Measurements from ENCODE around the gene S1PR4.

S1PR4 gene

DNA sequence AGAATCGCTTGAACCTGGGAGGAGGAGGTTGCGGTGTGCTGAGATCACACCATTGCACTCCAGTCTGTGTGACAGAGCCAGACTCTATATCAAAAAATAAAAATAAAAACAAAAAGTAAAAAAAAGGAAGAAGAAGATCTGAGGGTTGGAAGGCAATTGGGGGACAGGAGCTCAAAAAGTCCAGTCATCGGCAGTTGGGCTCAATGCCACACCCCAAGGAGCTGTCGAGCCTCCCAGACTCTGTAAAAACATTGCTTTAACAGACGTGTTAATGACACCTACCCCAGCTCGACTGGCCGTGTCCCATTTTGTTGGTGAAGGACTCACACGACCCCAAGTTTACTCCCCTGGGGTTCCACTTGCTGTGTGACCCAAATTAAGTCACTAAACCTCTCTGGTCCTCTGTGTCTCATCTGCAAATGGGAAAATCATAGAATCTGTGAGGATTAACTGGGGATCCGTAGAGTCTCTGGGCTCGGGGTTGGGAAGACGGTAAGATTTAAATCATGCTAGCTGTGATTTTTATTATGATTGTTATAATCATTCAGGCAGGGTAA lies 35.7 kb upstream of the S1PR4 start:
- Histone ChIP-seq H3K36me3 (ENCODE audit: control insufficient read depth, insufficient read depth, low read length) (no peaks in the 10 kb centered on the region), H3K9me3 (ENCODE audit: control insufficient read depth, insufficient read depth, low read length) (no peaks in the 10 kb centered on the region), H3K4me1 (ENCODE audit: control insufficient read depth, insufficient read depth, low read length) (no peaks in the 10 kb centered on the region), H3K27me3 (ENCODE audit: control insufficient read depth, insufficient read depth, low read length) (no peaks in the 10 kb centered on the region), H3K9ac (ENCODE audit: low read depth, low read length) (no peak overlapping the region), H3K4me3 (ENCODE audit: low read depth, low read length) (no peak overlapping the region)

DNA sequence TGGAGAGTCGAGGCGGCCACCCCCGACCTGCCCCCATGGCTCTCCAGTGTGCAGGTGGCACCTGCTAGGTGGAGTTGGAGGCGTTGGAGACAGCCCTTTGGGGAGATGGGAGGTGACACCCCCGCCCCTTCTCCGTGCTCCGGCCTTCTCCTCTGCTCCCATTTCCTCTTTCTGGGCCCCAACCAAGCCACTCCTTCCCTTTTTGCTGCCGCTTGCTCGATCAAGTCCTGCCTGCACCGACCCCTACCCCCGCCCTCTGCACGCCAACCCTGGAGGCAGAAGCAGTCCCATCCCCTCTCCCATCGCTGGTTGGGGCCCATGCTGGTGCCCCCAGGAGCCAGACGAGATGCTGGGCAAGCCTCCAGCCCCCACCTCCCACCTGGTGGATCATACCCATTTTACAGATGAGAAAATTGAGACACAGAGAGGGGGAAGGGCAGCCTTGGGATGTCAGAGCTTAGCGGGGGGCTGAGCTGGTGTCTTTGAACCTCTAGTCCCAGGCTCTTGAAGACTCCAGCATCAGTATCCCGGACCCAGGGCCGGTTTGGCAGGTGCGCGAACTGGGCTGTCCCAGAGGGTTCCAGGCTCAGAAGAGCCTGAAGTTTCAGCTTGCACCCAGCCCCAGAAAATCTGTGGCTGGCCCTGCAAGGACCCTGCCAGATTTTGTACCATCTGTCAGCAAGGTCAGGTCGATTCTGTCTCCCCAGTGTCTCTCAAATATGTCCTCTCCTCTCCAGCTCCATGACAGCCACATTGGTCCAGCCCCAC lies 32.5 kb upstream of the S1PR4 start:
- Histone ChIP-seq H3K9ac (ENCODE audit: low read depth, low read length) (no peak overlapping the region), H3K36me3 (ENCODE audit: control insufficient read depth, insufficient read depth, low read length) (no peaks in the 10 kb centered on the region), H3K4me3 (ENCODE audit: low read depth, low read length) (no peak overlapping the region), H3K4me1 (ENCODE audit: control insufficient read depth, insufficient read depth, low read length) (no peaks in the 10 kb centered on the region), H3K27me3 (ENCODE audit: control insufficient read depth, insufficient read depth, low read length) (no peaks in the 10 kb centered on the region), H3K9me3 (ENCODE audit: control insufficient read depth, insufficient read depth, low read length) (no peaks in the 10 kb centered on the region)

DNA sequence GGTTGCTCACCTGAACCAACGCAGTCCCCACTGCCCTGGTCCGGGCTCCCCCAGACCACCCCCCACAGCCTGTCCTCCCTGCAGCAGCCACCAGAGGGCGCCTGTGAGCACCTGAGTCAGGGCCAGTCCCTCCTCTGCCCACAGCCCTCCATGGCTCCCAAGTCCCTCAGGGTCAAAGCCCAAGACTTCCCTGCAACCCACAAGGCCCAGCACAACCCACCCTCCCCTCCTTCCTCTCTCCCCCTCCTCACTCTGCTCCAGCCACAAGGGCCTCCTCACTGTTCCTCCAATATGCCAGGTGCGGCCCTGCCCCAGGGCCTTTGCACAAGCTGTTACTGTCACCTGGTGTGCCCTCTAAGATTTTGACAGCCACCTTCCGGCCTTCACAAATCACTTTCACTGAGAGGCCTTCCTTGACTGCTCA lies 31.9 kb upstream of the S1PR4 start:
- Histone ChIP-seq H3K9me3 (ENCODE audit: control insufficient read depth, insufficient read depth, low read length) (no peaks in the 10 kb centered on the region), H3K9ac (ENCODE audit: low read depth, low read length) (no peak overlapping the region), H3K36me3 (ENCODE audit: control insufficient read depth, insufficient read depth, low read length) (no peaks in the 10 kb centered on the region), H3K4me3 (ENCODE audit: low read depth, low read length) (no peak overlapping the region), H3K27me3 (ENCODE audit: control insufficient read depth, insufficient read depth, low read length) (no peaks in the 10 kb centered on the region), H3K4me1 (ENCODE audit: control insufficient read depth, insufficient read depth, low read length) (no peaks in the 10 kb centered on the region)

DNA sequence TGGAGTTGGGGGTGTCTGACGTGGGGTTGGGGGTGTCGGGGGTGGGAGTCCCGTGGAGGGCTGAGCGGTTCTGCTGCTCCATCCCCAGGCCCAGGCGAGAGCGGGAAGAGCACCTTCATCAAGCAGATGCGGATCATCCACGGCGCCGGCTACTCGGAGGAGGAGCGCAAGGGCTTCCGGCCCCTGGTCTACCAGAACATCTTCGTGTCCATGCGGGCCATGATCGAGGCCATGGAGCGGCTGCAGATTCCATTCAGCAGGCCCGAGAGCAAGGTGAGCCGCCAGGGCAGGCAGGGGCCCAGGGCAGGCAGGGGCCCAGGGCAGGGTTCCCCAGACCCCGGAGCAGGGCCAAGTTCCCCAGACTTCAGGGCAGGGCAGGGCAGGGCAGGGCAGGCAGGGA lies 30.1 kb upstream of the S1PR4 start:
- H3K36me3 ChIP-seq (ENCODE audit: control insufficient read depth, insufficient read depth, low read length): no peaks in the 10 kb centered on the region
- no peaks in the 10 kb centered on the region for H3K9me3 ChIP-seq (ENCODE audit: control insufficient read depth, insufficient read depth, low read length)
- no peaks in the 10 kb centered on the region for H3K27me3 ChIP-seq (ENCODE audit: control insufficient read depth, insufficient read depth, low read length)
- H3K9ac ChIP-seq (ENCODE audit: low read depth, low read length): no peak overlapping the region
- no peaks in the 10 kb centered on the region for H3K4me1 ChIP-seq (ENCODE audit: control insufficient read depth, insufficient read depth, low read length)
- H3K4me3 ChIP-seq (ENCODE audit: low read depth, low read length): no peak overlapping the region

DNA sequence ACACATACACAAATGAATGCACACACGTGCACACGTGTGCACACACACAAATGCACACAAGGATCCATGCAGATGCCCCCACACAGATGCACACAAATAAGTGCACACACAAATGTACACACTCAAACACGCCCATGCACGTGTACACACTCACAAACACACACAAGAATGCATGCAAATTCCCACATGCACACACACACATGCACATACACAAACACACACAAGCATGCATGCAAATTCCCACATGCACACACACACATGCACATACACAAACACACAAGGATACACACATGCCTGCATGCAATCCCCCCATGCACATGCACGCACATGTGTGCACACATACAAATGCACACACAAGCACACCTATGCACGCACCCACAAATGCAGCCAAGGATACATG lies 29.5 kb upstream of the S1PR4 start:
- no peaks in the 10 kb centered on the region for H3K36me3 ChIP-seq (ENCODE audit: control insufficient read depth, insufficient read depth, low read length)
- no peaks in the 10 kb centered on the region for H3K9me3 ChIP-seq (ENCODE audit: control insufficient read depth, insufficient read depth, low read length)
- H3K27me3 ChIP-seq (ENCODE audit: control insufficient read depth, insufficient read depth, low read length): no peaks in the 10 kb centered on the region
- H3K9ac ChIP-seq (ENCODE audit: low read depth, low read length): no peak overlapping the region
- no peaks in the 10 kb centered on the region for H3K4me1 ChIP-seq (ENCODE audit: control insufficient read depth, insufficient read depth, low read length)
- H3K4me3 ChIP-seq (ENCODE audit: low read depth, low read length): no peak overlapping the region

DNA sequence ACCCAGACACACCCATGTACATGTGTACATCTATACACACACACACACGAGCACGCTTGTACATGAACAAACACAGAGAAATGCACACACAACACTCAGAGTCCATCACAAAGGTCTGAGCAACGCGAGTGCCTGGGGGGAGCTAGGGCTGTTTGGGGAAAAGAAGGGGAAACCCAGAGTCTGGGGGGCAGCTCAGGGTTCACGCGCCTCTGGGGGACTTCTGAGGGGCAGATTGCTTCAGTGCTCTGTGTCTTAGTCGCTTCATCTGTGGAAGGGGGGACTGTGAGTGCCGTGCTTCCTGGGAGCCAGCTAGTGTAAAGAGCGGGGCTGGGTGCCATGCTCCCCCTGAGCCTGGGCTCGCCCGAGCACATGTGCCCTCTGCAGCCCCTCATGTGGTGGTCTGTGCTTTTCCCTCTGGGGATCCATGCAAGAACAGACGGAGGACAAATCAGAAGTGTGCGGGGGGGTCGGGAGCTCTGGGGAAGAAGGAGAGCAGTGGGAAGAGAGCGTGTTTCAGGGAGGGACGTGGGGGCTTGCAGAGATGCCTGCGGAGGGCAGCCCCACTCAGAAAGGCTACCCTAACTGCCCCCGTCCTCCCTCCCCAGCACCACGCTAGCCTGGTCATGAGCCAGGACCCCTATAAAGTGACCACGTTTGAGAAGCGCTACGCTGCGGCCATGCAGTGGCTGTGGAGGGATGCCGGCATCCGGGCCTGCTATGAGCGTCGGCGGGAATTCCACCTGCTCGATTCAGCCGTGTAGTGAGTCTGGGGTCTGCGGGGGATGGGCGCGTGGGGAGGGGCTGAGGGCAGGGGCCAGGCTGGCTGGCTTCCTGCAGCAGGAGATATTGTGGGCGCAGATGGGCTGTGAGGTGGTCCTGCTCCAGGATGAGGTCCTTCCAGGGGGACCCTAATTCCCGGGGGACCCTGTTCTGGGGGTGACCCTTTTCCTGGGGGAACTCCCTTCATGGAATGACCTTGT lies 28.8 kb upstream of the S1PR4 start:
- Histone ChIP-seq H3K36me3 (ENCODE audit: control insufficient read depth, insufficient read depth, low read length) (no peaks in the 10 kb centered on the region), H3K9ac (ENCODE audit: low read depth, low read length) (no peak overlapping the region), H3K4me3 (ENCODE audit: low read depth, low read length) (no peak overlapping the region), H3K27me3 (ENCODE audit: control insufficient read depth, insufficient read depth, low read length) (no peaks in the 10 kb centered on the region), H3K4me1 (ENCODE audit: control insufficient read depth, insufficient read depth, low read length) (no peaks in the 10 kb centered on the region), H3K9me3 (ENCODE audit: control insufficient read depth, insufficient read depth, low read length) (no peaks in the 10 kb centered on the region)

DNA sequence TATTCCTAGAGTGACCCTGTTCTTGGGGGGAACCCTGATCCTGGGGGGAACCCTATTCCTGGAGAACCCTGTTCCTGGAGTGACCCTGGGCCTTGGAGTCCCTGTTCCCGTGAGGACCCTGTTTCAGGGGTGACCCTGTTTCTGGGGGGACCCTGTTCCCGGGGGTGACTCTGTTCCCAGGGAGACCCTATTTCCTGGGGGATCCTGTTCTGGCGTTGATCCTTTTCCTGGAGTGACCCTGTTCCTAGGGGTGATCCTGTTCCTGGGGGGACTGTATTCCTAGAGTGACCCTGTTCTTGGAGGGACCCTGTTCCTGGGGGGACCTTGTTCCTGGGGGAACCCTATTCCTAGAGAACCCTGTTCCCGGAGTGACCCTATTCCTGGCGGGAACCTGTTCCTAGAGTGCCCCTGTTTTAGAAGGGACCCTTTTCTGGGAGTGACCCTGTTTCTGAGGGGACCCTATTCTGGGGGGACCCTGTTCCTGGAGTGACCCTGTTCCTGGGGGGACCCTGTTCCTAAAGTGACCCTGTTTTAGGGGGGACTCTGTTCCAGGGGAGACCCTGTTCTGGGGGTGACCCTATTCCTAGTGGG lies 27.7 kb upstream of the S1PR4 start:
- H3K4me3 ChIP-seq (ENCODE audit: low read depth, low read length): peak overlapping the region; percentile 30
- H3K4me1 ChIP-seq (ENCODE audit: control insufficient read depth, insufficient read depth, low read length): no peaks in the 10 kb centered on the region
- H3K9ac ChIP-seq (ENCODE audit: low read depth, low read length): no peak overlapping the region
- H3K27me3 ChIP-seq (ENCODE audit: control insufficient read depth, insufficient read depth, low read length): no peaks in the 10 kb centered on the region
- no peaks in the 10 kb centered on the region for H3K9me3 ChIP-seq (ENCODE audit: control insufficient read depth, insufficient read depth, low read length)
- no peaks in the 10 kb centered on the region for H3K36me3 ChIP-seq (ENCODE audit: control insufficient read depth, insufficient read depth, low read length)

DNA sequence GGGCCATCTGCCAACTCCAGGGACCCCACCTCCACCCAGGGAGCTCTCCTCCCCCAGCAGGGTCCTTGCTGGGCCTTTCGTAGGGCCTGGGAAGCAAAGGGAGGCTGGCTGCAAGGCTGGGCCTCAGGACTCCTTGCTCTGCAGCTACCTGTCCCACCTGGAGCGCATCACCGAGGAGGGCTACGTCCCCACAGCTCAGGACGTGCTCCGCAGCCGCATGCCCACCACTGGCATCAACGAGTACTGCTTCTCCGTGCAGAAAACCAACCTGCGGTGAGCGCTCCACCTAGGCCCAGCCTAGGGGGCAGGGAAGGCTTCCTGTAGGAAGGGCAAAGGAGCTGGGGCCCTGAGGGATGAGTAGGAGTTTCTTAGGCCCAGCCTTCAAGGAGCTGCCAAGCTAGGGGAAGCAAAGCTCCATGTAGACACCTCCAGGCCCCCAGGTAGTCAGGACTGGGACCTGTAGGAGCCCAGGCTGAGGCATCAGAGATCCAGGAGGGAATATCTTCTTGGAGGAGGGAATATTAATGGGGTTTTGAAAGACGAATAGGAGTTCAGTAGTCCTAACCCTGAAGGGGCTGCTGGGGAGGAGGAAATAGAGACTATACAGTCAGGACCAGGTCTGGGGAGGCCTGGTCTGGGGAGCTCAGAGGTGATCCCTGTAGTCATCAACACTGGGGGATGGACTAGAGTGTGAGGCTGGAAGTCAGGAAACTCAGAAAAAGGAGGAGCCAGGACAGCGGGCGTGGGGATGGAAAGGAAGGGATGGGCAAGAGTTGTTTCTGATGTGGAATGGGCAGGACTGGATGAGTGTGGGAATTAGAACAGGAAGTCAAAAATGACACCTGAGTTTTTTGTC lies 26.8 kb upstream of the S1PR4 start:
- H3K36me3 ChIP-seq (ENCODE audit: control insufficient read depth, insufficient read depth, low read length): no peaks in the 10 kb centered on the region

DNA sequence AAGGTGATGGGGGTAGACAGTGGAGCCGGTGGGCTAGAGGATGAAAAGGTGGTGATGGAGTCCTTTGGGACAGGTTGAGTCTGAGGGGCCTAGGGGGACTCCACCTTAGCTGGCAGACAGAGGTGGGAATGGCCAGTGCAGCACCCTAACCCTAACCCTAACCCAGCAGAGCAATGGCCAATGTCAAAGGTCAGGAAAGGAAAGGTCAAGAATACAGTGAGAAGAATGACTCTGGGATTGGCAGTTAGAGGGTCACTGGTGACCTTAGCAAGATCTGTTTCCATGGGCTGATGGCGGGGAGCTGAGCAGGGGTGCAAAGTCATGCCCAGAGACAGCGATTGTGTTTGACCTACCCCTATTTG lies 26.2 kb upstream of the S1PR4 start:
- Histone ChIP-seq H3K36me3 (ENCODE audit: control insufficient read depth, insufficient read depth, low read length) (no peaks in the 10 kb centered on the region), H3K9ac (ENCODE audit: low read depth, low read length) (no peak overlapping the region)

More for the DNA sequence above, 26.8 kb upstream of the S1PR4 start:
- no peaks in the 10 kb centered on the region for H3K27me3 ChIP-seq (ENCODE audit: control insufficient read depth, insufficient read depth, low read length)
- no peak overlapping the region for H3K9ac ChIP-seq (ENCODE audit: low read depth, low read length)
- H3K4me1 ChIP-seq (ENCODE audit: control insufficient read depth, insufficient read depth, low read length): no peaks in the 10 kb centered on the region
- H3K4me3 ChIP-seq (ENCODE audit: low read depth, low read length): peak overlapping the region; percentile 30
- H3K9me3 ChIP-seq (ENCODE audit: control insufficient read depth, insufficient read depth, low read length): no peaks in the 10 kb centered on the region

DNA sequence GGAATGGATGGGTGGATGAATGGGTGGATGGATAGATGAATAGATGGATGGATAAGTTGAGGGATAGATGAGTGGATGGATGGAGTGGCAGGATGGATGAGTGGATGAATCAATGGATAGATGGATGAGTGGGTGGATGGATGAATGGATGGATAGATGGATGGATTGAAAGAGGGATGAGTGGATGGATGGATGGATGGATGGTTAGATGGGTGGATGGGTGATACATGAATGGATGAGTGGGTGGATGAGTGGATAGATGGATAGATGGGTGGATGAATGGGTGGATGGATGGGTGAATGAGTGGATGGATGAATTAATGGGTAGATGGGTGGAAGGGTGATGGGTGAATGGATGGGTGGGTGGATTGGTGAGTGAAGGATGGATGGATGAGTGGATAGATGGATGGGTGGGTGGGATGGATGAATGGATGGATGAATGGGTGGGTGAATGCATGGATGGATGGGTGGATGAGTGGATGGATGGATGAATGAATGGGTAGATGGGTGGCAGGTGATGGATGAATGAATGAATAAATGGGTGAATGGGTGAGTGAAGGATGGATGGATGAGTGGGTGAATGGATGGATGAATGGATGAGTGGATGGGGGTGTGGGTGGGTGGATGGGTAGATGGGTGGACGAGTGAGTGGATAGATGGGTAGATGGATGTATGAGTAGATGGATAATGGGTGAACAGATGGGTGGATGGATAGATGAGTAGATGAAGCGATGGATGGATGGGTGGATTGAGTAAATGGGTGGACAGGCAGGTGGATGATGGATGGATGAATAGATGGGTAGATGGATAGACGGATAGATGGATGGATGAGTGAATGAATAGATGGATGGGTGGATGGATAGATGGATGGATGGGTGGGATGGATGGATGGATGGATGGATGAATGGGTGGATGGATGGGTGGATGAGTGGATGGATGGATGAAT lies 25.0 kb upstream of the S1PR4 start:
- no peaks in the 10 kb centered on the region for H3K36me3 ChIP-seq (ENCODE audit: control insufficient read depth, insufficient read depth, low read length)
- no peaks in the 10 kb centered on the region for H3K9me3 ChIP-seq (ENCODE audit: control insufficient read depth, insufficient read depth, low read length)
- no peak overlapping the region for H3K9ac ChIP-seq (ENCODE audit: low read depth, low read length)
- H3K4me3 ChIP-seq (ENCODE audit: low read depth, low read length): no peak overlapping the region
- no peaks in the 10 kb centered on the region for H3K4me1 ChIP-seq (ENCODE audit: control insufficient read depth, insufficient read depth, low read length)
- no peaks in the 10 kb centered on the region for H3K27me3 ChIP-seq (ENCODE audit: control insufficient read depth, insufficient read depth, low read length)

More for the DNA sequence above, 26.2 kb upstream of the S1PR4 start:
- H3K4me3 ChIP-seq (ENCODE audit: low read depth, low read length): no peak overlapping the region
- no peaks in the 10 kb centered on the region for H3K9me3 ChIP-seq (ENCODE audit: control insufficient read depth, insufficient read depth, low read length)
- no peaks in the 10 kb centered on the region for H3K4me1 ChIP-seq (ENCODE audit: control insufficient read depth, insufficient read depth, low read length)
- no peaks in the 10 kb centered on the region for H3K27me3 ChIP-seq (ENCODE audit: control insufficient read depth, insufficient read depth, low read length)
